Caco-2 (cell line): ENCODE measurements around the gene INPP4B. TPM values are rescaled to one million over a fixed set of nuclear protein-coding genes. Genes with fewer than 3 reads are reported as not detected.

Experiments
- BruUV-seq: library from RNA; stranded (reverse); fragments of 400-500 nt; replicated peaks from 2 replicates; lab custom pipeline; 2021; lab: Mats Ljungman, UMichigan
- CTCF ChIA-PET: fragments of 300-600 bp; sonication (Branson Sonifier 250); formaldehyde crosslinking; loops from one replicate; lab custom pipeline; 2022; ENCODE audit warnings: antibody characterized with exemption; lab: Charles Lee
- POLR2A ChIA-PET: fragments of 300-600 bp; sonication (Branson Sonifier 250); formaldehyde crosslinking; loops from one replicate; lab custom pipeline; 2022; ENCODE audit warnings: antibody characterized with exemption; lab: Charles Lee
- DNase-seq, 2 experiments: peaks; one replicate each; pipeline versions ENCODE4 v3.0.0 to v3.0.0-alpha.2; 2020 to 2022
- H3K27me3 ChIP-seq: replicated peaks from 2 replicates; pipeline ENCODE4 v1.6.0; 2011; ENCODE audit warnings: low read length; ENCODE audit not compliant: control insufficient read depth, insufficient read depth
- H3K36me3 ChIP-seq: 2 replicates; pipeline ENCODE4 v1.5.1; 2011; ENCODE audit warnings: low read length; ENCODE audit not compliant: control insufficient read depth, insufficient read depth
- H3K4me1 ChIP-seq: fragments of 250-450 bp; sonication (Bioruptor Pico); 2 replicates; pipeline ENCODE4 v1.5.1; 2020; ENCODE audit warnings: mild to moderate bottlenecking
- H3K4me3 ChIP-seq: 2 replicates; pipeline ENCODE4 v1.5.1; 2011; ENCODE audit warnings: low read depth, mild to moderate bottlenecking, control low read depth, low read length
- H3K9me3 ChIP-seq: fragments of 250-450 bp; sonication (Bioruptor Pico); 2 replicates; pipeline ENCODE4 v1.5.1; 2020; ENCODE audit warnings: mild to moderate bottlenecking, moderate library complexity
- H3K27ac Mint-ChIP-seq: one replicate; pipeline ENCODE4 v1.8.0; 2022; ENCODE audit warnings: mixed read lengths; ENCODE audit not compliant: unreplicated experiment
- H3K27me3 Mint-ChIP-seq: one replicate; pipeline ENCODE4 v1.8.0; 2022; ENCODE audit warnings: mixed read lengths; ENCODE audit not compliant: insufficient read depth, unreplicated experiment
- H3K36me3 Mint-ChIP-seq: one replicate; pipeline ENCODE4 v1.8.0; 2022; ENCODE audit warnings: mild to moderate bottlenecking, mixed read lengths; ENCODE audit not compliant: insufficient read depth, unreplicated experiment
- H3K4me1 Mint-ChIP-seq: one replicate; pipeline ENCODE4 v1.8.0; 2022; ENCODE audit warnings: low read depth, mixed read lengths; ENCODE audit not compliant: unreplicated experiment
- H3K4me3 Mint-ChIP-seq: one replicate; pipeline ENCODE4 v1.8.0; 2022; ENCODE audit warnings: mild to moderate bottlenecking, moderate library complexity, mixed read lengths; ENCODE audit not compliant: unreplicated experiment
- H3K9me3 Mint-ChIP-seq: one replicate; pipeline ENCODE4 v1.8.0; 2022; ENCODE audit warnings: mixed read lengths; ENCODE audit not compliant: unreplicated experiment
- intact Hi-C: fragments of 100-400 bp; cut with micrococcal nuclease; formaldehyde crosslinking; loops from one replicate; pipeline ENCODE4 v1.10.0; 2022; ENCODE audit not compliant: unreplicated experiment
- total RNA-seq: library from RNA; stranded (reverse); gene quantifications from 2 replicates; pipeline ENCODE4 v1.2.3, GENCODE V29; 2022
- TF ChIP-seq, protein P1 (sequence below), 2 experiments: fragments of 200-600 bp in 1 of 2; IDR thresholded peaks; 1 replicate in 1 of 2; 2 replicates in 1 of 2; pipeline versions ENCODE4 v1.5.1 to v1.8.0; 2011 to 2022; ENCODE audit warnings: antibody characterized with exemption in 1 of 2, control low read depth in 1 of 2, inconsistent platforms in 1 of 2, low read depth in 1 of 2, low read length in 1 of 2, mild to moderate bottlenecking in 1 of 2, moderate library complexity in 1 of 2; ENCODE audit not compliant: insufficient read depth in 1 of 2, severe bottlenecking in 1 of 2, unreplicated experiment in 1 of 2

Gene INPP4B
- total RNA-seq, 1 experiment from 2014 or later = 10.3 TPM

DNA sequence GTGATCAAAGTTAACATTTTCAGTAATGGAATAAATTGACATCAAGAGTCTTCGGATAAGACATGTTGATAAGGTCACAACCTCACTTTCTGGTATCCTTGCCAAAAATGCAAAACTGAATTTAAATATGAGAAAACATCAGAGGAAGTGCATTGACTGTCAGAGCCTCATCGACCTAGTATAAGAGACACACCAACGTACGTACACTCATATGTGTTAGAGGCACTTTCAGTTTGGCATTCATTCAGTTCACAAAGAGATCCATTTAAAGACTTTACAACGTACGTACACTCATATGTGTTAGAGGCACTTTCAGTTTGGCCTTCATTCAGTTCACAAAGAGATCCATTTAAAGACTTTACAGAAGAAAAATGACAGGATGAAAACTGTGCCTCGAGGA lies 280.3 kb downstream of the INPP4B start:
- ChIA-PET POLR2A (no interaction called here), CTCF (no interaction called here)
- no peaks in the 10 kb centered on the region for H3K9me3 ChIP-seq
- H3K4me1 ChIP-seq = peaks cover 42% of the 10 kb centered on the region
- TF ChIP-seq, protein P1, sequence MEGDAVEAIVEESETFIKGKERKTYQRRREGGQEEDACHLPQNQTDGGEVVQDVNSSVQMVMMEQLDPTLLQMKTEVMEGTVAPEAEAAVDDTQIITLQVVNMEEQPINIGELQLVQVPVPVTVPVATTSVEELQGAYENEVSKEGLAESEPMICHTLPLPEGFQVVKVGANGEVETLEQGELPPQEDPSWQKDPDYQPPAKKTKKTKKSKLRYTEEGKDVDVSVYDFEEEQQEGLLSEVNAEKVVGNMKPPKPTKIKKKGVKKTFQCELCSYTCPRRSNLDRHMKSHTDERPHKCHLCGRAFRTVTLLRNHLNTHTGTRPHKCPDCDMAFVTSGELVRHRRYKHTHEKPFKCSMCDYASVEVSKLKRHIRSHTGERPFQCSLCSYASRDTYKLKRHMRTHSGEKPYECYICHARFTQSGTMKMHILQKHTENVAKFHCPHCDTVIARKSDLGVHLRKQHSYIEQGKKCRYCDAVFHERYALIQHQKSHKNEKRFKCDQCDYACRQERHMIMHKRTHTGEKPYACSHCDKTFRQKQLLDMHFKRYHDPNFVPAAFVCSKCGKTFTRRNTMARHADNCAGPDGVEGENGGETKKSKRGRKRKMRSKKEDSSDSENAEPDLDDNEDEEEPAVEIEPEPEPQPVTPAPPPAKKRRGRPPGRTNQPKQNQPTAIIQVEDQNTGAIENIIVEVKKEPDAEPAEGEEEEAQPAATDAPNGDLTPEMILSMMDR (IDR thresholded peaks at IDR 0.05; ENCODE audit: insufficient read depth in 1 of 2, low read depth in 1 of 2, low read length in 1 of 2, severe bottlenecking in 1 of 2, unreplicated experiment in 1 of 2) = no peak
- Mint-ChIP-seq H3K4me3 (no peak overlapping the region), H3K27me3 (no peaks in the 10 kb centered on the region), H3K9me3 (peaks cover 10% of the 10 kb centered on the region), H3K27ac (no peak overlapping the region), H3K4me1 (peaks cover 19% of the 10 kb centered on the region), H3K36me3 (peaks cover 7% of the 10 kb centered on the region)
- intact Hi-C loops = loop anchor here (5.0 to 10.0 kb wide), 2 partner anchors 88 to 441 kb away; no protein-coding TSS in a partner anchor
- no peaks in the 10 kb centered on the region for H3K27me3 ChIP-seq
- no peak for DNase-seq
- H3K4me3 ChIP-seq = no peak overlapping the region
- no TSS peak for BruUV-seq
- H3K36me3 ChIP-seq = no peaks in the 10 kb centered on the region

DNA sequence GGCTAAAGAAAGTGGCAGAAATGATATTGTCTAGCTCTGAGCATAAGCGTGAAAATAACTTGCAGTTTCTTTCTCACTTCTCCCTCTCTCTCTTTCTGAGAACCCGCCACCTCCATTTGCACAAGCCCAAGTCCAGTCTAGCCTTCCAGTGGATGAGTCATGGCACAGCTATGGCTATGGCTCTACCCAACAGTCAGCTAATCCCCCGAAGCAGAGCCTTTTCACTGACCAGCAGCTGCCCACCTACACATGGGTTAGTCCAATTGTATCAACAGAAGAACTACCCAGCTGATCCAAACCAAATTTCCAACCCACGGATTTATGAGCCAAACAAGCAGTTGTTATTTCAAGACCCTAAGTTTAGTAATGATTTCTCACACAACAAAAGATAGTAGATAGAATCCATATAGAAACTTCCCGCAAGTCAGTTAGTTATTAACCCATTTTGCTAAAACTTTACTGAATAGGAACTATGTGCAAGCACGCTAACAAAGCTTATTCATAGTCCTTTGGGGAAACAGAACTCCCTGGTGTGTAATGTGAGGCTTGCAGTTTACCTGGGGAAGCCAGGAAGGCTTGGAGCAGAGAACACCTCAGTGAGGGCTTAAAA lies 282.3 kb downstream of the INPP4B start:
- Histone ChIP-seq H3K36me3 (no peaks in the 10 kb centered on the region), H3K9me3 (no peaks in the 10 kb centered on the region), H3K4me3 (no peak overlapping the region), H3K27me3 (no peaks in the 10 kb centered on the region), H3K4me1 (peaks cover 42% of the 10 kb centered on the region)
- no peaks in the 10 kb centered on the region for H3K27me3 Mint-ChIP-seq
- TF ChIP-seq, protein P1 (IDR thresholded peaks at IDR 0.05; ENCODE audit: insufficient read depth in 1 of 2, low read depth in 1 of 2, low read length in 1 of 2, severe bottlenecking in 1 of 2, unreplicated experiment in 1 of 2) = no peak
- CTCF ChIA-PET = no interaction called here
- peaks cover 19% of the 10 kb centered on the region for H3K4me1 Mint-ChIP-seq
- peaks cover 10% of the 10 kb centered on the region for H3K9me3 Mint-ChIP-seq
- intact Hi-C loops = loop anchor here (10.0 kb wide), 1 partner anchor 439 kb away; no protein-coding TSS in a partner anchor
- peak overlapping the region; percentile 55 for H3K27ac Mint-ChIP-seq
- H3K36me3 Mint-ChIP-seq = peaks cover 7% of the 10 kb centered on the region
- no TSS peak for BruUV-seq
- no peak for DNase-seq
- POLR2A ChIA-PET = no interaction called here
- no peak overlapping the region for H3K4me3 Mint-ChIP-seq

DNA sequence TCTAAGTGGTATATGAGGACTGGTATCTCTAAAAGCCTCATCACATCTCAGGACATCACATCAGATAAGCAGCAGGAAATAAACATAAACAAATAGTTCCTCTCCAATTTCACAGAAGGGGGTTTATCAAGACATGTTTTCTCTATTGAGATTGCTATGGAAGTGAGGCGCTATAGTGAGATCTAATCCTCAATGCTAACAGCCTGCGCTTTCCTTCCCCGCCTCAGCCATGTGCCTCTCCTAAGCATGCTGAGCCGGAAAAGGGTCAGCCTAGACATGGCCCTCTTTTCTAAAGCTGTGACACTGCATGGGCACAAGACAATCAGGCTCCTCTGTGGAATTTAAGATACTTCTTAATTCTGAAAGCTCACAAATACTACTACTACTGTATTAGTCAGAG lies 286.1 kb downstream of the INPP4B start:
- BruUV-seq = no TSS peak
- Histone ChIP-seq H3K27me3 (no peaks in the 10 kb centered on the region), H3K4me1 (peaks cover 19% of the 10 kb centered on the region), H3K9me3 (no peaks in the 10 kb centered on the region), H3K4me3 (no peak overlapping the region), H3K36me3 (no peaks in the 10 kb centered on the region; the same call in 1 of the 2 replicates)
- Mint-ChIP-seq H3K9me3 (peaks cover 10% of the 10 kb centered on the region), H3K4me1 (peaks cover 17% of the 10 kb centered on the region), H3K36me3 (peaks cover 7% of the 10 kb centered on the region), H3K27me3 (no peaks in the 10 kb centered on the region), H3K4me3 (no peak overlapping the region), H3K27ac (no peak overlapping the region)
- intact Hi-C loops = loop anchor here (2.0 to 10.0 kb wide), 2 partner anchors 15 to 435 kb away; no protein-coding TSS in a partner anchor
- ChIA-PET CTCF (no interaction called here), POLR2A (no interaction called here)
- no peak for DNase-seq
- TF ChIP-seq, protein P1 (IDR thresholded peaks at IDR 0.05; ENCODE audit: insufficient read depth in 1 of 2, low read depth in 1 of 2, low read length in 1 of 2, severe bottlenecking in 1 of 2, unreplicated experiment in 1 of 2) = no peak
